HCT116 (cell line): ENCODE data around the gene INSL3. TPM values are rescaled to one million over a fixed set of nuclear protein-coding genes. Genes with fewer than 3 reads are reported as not detected.
A peak's percentile ranks its signal among the peaks of the same experiment; 100 is the strongest.

ENCODE experiments used
- ATAC-seq: fragments of 200-7000 bp; cut with Tn5 transposase; 2 replicates; pipeline ENCODE4 v1.9.1; 2020; ENCODE audit warnings: mild to moderate bottlenecking, moderate library complexity
- BruUV-seq: library from RNA; stranded (reverse); fragments of 400-500 nt; replicated peaks from 2 replicates; lab custom pipeline; 2021; lab: Mats Ljungman, UMichigan
- CTCF ChIA-PET: fragments of 300-600 bp; sonication (Branson Sonifier 250); formaldehyde crosslinking; loops from one replicate; lab custom pipeline; 2021; ENCODE audit warnings: antibody characterized with exemption; lab: Charles Lee
- POLR2A ChIA-PET: fragments of 300-600, 350-600 bp; sonication (Branson Sonifier 250); formaldehyde crosslinking; loops from one replicate; lab custom pipeline; 2021; ENCODE audit warnings: antibody characterized with exemption; lab: Charles Lee
- RAD21 ChIA-PET, 2 experiments: fragments of 300-600 bp; sonication (Branson Sonifier 250); formaldehyde crosslinking; loops; one replicate each; lab custom pipeline; 2023; ENCODE audit warnings: low total read pairs in 2 of 2; ENCODE audit not compliant: uncharacterized antibody in 2 of 2, unreplicated experiment in 2 of 2, low non-redundant PET in 1 of 2; lab: Charles Lee
- DNase-seq: peaks from one replicate; pipeline ENCODE4 v3.0.0-alpha.2; 2010; ENCODE audit warnings: low read depth, low spot score
- H2AFZ ChIP-seq: fragments of 200-600 bp; shearing (Covaris generic), sonication (generic); 2 replicates; pipeline ENCODE4 v1.6.1; 2017; ENCODE audit warnings: low read depth, mixed run types, mixed read lengths, antibody characterized with exemption, low read length; ENCODE audit not compliant: poor library complexity, severe bottlenecking
- H3K27ac ChIP-seq: 2 replicates; pipeline ENCODE4 v1.5.1; 2012; ENCODE audit warnings: low read depth, low read length
- H3K27me3 ChIP-seq: fragments of 200-600 bp; sonication (generic); 2 replicates; pipeline ENCODE4 v1.6.1; 2016; ENCODE audit warnings: mixed run types, low read length, mixed read lengths; ENCODE audit not compliant: insufficient read depth
- H3K36me3 ChIP-seq, 2 experiments: fragments of 200-500 bp in 1 of 2; fragments of 200-600 bp in 1 of 2; sonication (Bioruptor generic) in 1 of 2; sonication (generic) in 1 of 2; 2 replicates each; pipeline versions ENCODE4 v1.5.1 to v1.6.1; 2014 to 2016; ENCODE audit warnings: low read length in 2 of 2, inconsistent platforms in 1 of 2, mixed read lengths in 1 of 2, mixed run types in 1 of 2; ENCODE audit not compliant: insufficient read depth in 2 of 2, control insufficient read depth in 1 of 2
- H3K4me1 ChIP-seq, 2 experiments: fragments of 200-600 bp in 1 of 2; sonication (generic) in 1 of 2; 2 replicates each; pipeline versions ENCODE4 v1.5.1 to v1.6.1; 2012 to 2017; ENCODE audit warnings: low read length in 2 of 2, inconsistent platforms in 1 of 2, mild to moderate bottlenecking in 1 of 2, mixed read lengths in 1 of 2, mixed run types in 1 of 2, moderate library complexity in 1 of 2; ENCODE audit not compliant: insufficient read depth in 2 of 2, control insufficient read depth in 1 of 2
- H3K4me2 ChIP-seq: fragments of 200-600 bp; sonication (generic); 2 replicates; pipeline ENCODE4 v1.6.1; 2017; ENCODE audit warnings: mixed run types, low read length, mixed read lengths
- H3K4me3 ChIP-seq, 2 experiments: fragments of 200-600 bp in 1 of 2; sonication (generic) in 1 of 2; replicated peaks in 1 of 2; 2 replicates each; pipeline ENCODE4 v1.5.1; 2011 to 2016; ENCODE audit warnings: low read length in 2 of 2, control low read depth in 1 of 2, low read depth in 1 of 2, mild to moderate bottlenecking in 1 of 2, mixed read lengths in 1 of 2, mixed run types in 1 of 2
- H3K79me2 ChIP-seq: fragments of 200-600 bp; sonication (generic); 2 replicates; pipeline ENCODE4 v1.6.1; 2017; ENCODE audit warnings: mild to moderate bottlenecking, mixed run types, low read length, moderate library complexity, mixed read lengths; ENCODE audit not compliant: insufficient read depth
- H3K9ac ChIP-seq: fragments of 200-600 bp; sonication (generic); 2 replicates; pipeline ENCODE4 v1.6.1; 2016; ENCODE audit warnings: low read length, mixed read lengths
- H3K9me2 ChIP-seq: fragments of 200-600 bp; sonication (generic), shearing (Covaris generic); 2 replicates; pipeline ENCODE4 v1.6.1; 2017; ENCODE audit warnings: mixed run types, mild to moderate bottlenecking, moderate library complexity; ENCODE audit not compliant: insufficient read depth
- H3K9me3 ChIP-seq, 2 experiments: fragments of 200-500 bp in 1 of 2; fragments of 200-600 bp in 1 of 2; sonication (Bioruptor generic) in 1 of 2; sonication (generic) in 1 of 2; 2 replicates each; pipeline ENCODE4 v1.6.1; 2014 to 2017; ENCODE audit warnings: low read length in 2 of 2, mixed read lengths in 2 of 2, inconsistent platforms in 1 of 2, low read depth in 1 of 2, mild to moderate bottlenecking in 1 of 2, mixed run types in 1 of 2, moderate library complexity in 1 of 2; ENCODE audit not compliant: control insufficient read depth in 1 of 2, insufficient read depth in 1 of 2
- H4K20me1 ChIP-seq: fragments of 200-600 bp; sonication (generic), shearing (Covaris generic); 2 replicates; pipeline ENCODE4 v1.6.1; 2017; ENCODE audit warnings: mixed run types, mild to moderate bottlenecking, moderate library complexity; ENCODE audit not compliant: insufficient read depth
- ATF3 ChIP-seq: IDR thresholded peaks from 2 replicates; pipeline ENCODE4 v1.6.1; 2012
- CBX3 ChIP-seq: IDR thresholded peaks from 2 replicates; pipeline ENCODE4 v1.6.1; 2012; ENCODE audit warnings: low read depth
- CTCF ChIP-seq, 3 experiments: fragments of 200-600 bp in 1 of 3; sonication (generic) in 1 of 3; IDR thresholded peaks in 2 of 3; conservative IDR thresholded peaks in 1 of 3; 2 replicates each; pipeline ENCODE4 v1.5.1; 2012 to 2017; ENCODE audit warnings: low read depth in 2 of 3, low read length in 2 of 3, antibody characterized with exemption in 1 of 3, borderline replicate concordance in 1 of 3, control low read depth in 1 of 3, mild to moderate bottlenecking in 1 of 3, mixed read lengths in 1 of 3, mixed run types in 1 of 3, moderate library complexity in 1 of 3; ENCODE audit not compliant: insufficient read depth in 1 of 3
- EGR1 ChIP-seq: IDR thresholded peaks from 2 replicates; pipeline ENCODE4 v1.6.1; 2012; ENCODE audit warnings: low read depth
- ELF1 ChIP-seq: IDR thresholded peaks from 2 replicates; pipeline ENCODE4 v1.6.1; 2012; ENCODE audit warnings: low read depth, borderline replicate concordance
- EZH2 ChIP-seq: fragments of 200-600 bp; sonication (generic); IDR thresholded peaks from 2 replicates; pipeline ENCODE4 v1.6.1; 2017; ENCODE audit warnings: antibody characterized with exemption, mixed run types
- EZH2phosphoT487 ChIP-seq: fragments of 200-600 bp; IDR thresholded peaks from 2 replicates; pipeline ENCODE4 v1.6.1; 2018; ENCODE audit warnings: antibody characterized with exemption, borderline replicate concordance
- FOSL1 ChIP-seq: IDR thresholded peaks from 2 replicates; pipeline ENCODE4 v1.6.1; 2012; ENCODE audit warnings: low read depth
- JUND ChIP-seq: IDR thresholded peaks from 2 replicates; pipeline ENCODE4 v1.6.1; 2012
- MAX ChIP-seq: IDR thresholded peaks from 2 replicates; pipeline ENCODE4 v1.6.1; 2012
- POLR2AphosphoS5 ChIP-seq: IDR thresholded peaks from 2 replicates; pipeline ENCODE4 v1.6.1; 2011; ENCODE audit warnings: mild to moderate bottlenecking, low read depth, low read length, moderate library complexity
- RAD21 ChIP-seq: IDR thresholded peaks from 2 replicates; pipeline ENCODE4 v1.6.1; 2012; ENCODE audit warnings: low read depth, mild to moderate bottlenecking
- REST ChIP-seq: IDR thresholded peaks from 2 replicates; pipeline ENCODE4 v1.6.1; 2012; ENCODE audit warnings: low read depth
- SIN3A ChIP-seq: IDR thresholded peaks from 2 replicates; pipeline ENCODE4 v1.6.1; 2012; ENCODE audit warnings: low read depth
- SP1 ChIP-seq: IDR thresholded peaks from 2 replicates; pipeline ENCODE4 v1.6.1; 2012; ENCODE audit warnings: low read depth
- TCF7L2 ChIP-seq: IDR thresholded peaks from 2 replicates; pipeline ENCODE4 v1.7.0; 2011; ENCODE audit warnings: borderline replicate concordance, inconsistent platforms; ENCODE audit not compliant: insufficient read depth, insufficient read length; ENCODE audit errors: extremely low read depth
- ZFX ChIP-seq: fragments of 450-650 bp; IDR thresholded peaks from 2 replicates; pipeline ENCODE4 v1.6.1; 2017
- intact Hi-C: fragments of 100-400 bp; cut with micrococcal nuclease; formaldehyde crosslinking; loops from 2 replicates; pipeline ENCODE4 v1.10.0; 2022
- total RNA-seq: library from RNA; stranded (reverse); gene quantifications from one replicate; pipeline ENCODE4 v1.2.1, GENCODE V29; 2021; ENCODE audit not compliant: unreplicated experiment

Gene INSL3
- total RNA-seq, 1 experiment from 2014 or later, result 0.96 TPM

GRCh38 chr19:17855280-17856152 is 34.2 kb upstream of the INSL3 start:
- POLR2A ChIA-PET, result interaction anchor here (1.2 to 1.9 kb wide), 2 partner anchors 9 to 25 kb away, joined by 3 to 5 read pairs; no protein-coding TSS in a partner anchor
- Histone ChIP-seq H3K27me3 (no peaks in the 10 kb centered on the region), H3K27ac (no peak overlapping the region), H3K9me2 (no peaks in the 10 kb centered on the region), H3K9ac (no peak overlapping the region), H3K9me3 (no peaks in the 10 kb centered on the region), H3K4me1 (peaks cover 8 to 25% of the 10 kb centered on the region in 2 experiments; a peak in 3 of 4 replicates), H3K79me2 (peaks cover 8% of the 10 kb centered on the region), H3K36me3 (peaks cover 0 to 6% of the 10 kb centered on the region in 2 experiments; a peak in 3 of 4 replicates), H3K4me2 (peak overlapping the region; percentile 46), H3K4me3 (no peak overlapping the region), H4K20me1 (no peaks in the 10 kb centered on the region), H2AFZ (peak overlapping the region; percentile 87)
- peak; percentile 51 for DNase-seq
- RAD21 ChIA-PET, result interaction anchor here (1.0 to 1.3 kb wide), 3 partner anchors 10 to 93 kb away, joined by 3 to 5 read pairs (median 3); partner anchors contain the start of gene CCDC124 (in 1 of the 2)
- peak; percentile 62 for ATAC-seq
- intact Hi-C loops, result loop anchor here (1.0 to 5.0 kb wide), 5 partner anchors 61 to 458 kb away; no protein-coding TSS in a partner anchor
- BruUV-seq, result no TSS peak
- CTCF ChIA-PET, result interaction anchor here (0.6 to 2.1 kb wide), 7 partner anchors 9 to 250 kb away, joined by 3 to 13 read pairs (median 4); partner anchors contain the start of gene B3GNT3
- TF ChIP-seq POLR2AphosphoS5, result no peak
- no peak for TF ChIP-seq ATF3
- TF ChIP-seq JUND, result no peak
- no peak for TF ChIP-seq SIN3A
- no peak for TF ChIP-seq EGR1
- TF ChIP-seq CTCF (IDR thresholded peaks at IDR 0.05 in 2 of 3, conservative IDR thresholded peaks at IDR 0.05 in 1 of 3; ENCODE audit: borderline replicate concordance in 1 of 3, insufficient read depth in 1 of 3, low read depth in 2 of 3, low read length in 2 of 3), result peak; percentile 91 to 98 (median 97)
- TF ChIP-seq MAX, result no peak
- TF ChIP-seq CBX3, result no peak
- TF ChIP-seq FOSL1, result no peak
- TF ChIP-seq EZH2phosphoT487, result no peak
- no peak for TF ChIP-seq EZH2
- TF ChIP-seq RAD21, result peak; percentile 99
- no peak for TF ChIP-seq ZFX
- TF ChIP-seq ELF1, result no peak
- TF ChIP-seq TCF7L2, result no peak
- no peak for TF ChIP-seq SP1
- no peak for TF ChIP-seq REST
